ENCODE measurements around the gene PIK3C2A. TPM values are rescaled to one million over a fixed set of nuclear protein-coding genes. Genes with fewer than 3 reads are reported as not detected.
"Not testable (repeated sequence)": the region's sequence is repeated elsewhere in the genome, so short reads cannot be mapped to it uniquely, and the experiment has no call there.

The PIK3C2A gene
- polyA plus RNA-seq, 2 of the 4 experiments (the other 2 are of a cell fraction), result 30.7 to 51.0 TPM

GRCh38 chr11:17240780-17241179 lies 33.0 kb upstream of the PIK3C2A start:
- Histone ChIP-seq H3K4me1 (no peaks in the 10 kb centered on the region), H3K4me3 (no peak overlapping the region), H3K27ac (no peak overlapping the region), H3K4me2 (no peak overlapping the region), H3K9me3 (no peaks in the 10 kb centered on the region)
- FAIRE-seq, result no peak
- CTCF ChIA-PET, result interaction anchor here (1.8 kb wide), 1 partner anchor 10 kb away, joined by 5 read pairs; no protein-coding TSS in a partner anchor
- ATAC-seq, result no peak
- TF ChIP-seq ATOH8 (CRISPR knock-in tag; IDR thresholded peaks at IDR 0.05; ENCODE audit: low read depth), result no peak
- no peak for TF ChIP-seq SMC3 (IDR thresholded peaks at IDR 0.05)
- DNase-seq (ENCODE audit: low read depth in 1 of 2, low spot score in 1 of 2), result no peak
- POLR2A ChIA-PET, result no interaction called here

- H3K9me3 ChIP-seq; H3K4me1 ChIP-seq; H3K4me3 ChIP-seq; DNase-seq (ENCODE audit: low read depth in 1 of 2, low spot score in 1 of 2); FAIRE-seq; H3K27ac ChIP-seq; POLR2A ChIA-PET; ATAC-seq; H3K4me2 ChIP-seq: not testable (repeated sequence)
- 72% methylated on average over 4 of the region's 4 CpGs for WGBS (ENCODE audit: missing lambda C conversion rate)
- CTCF ChIA-PET, result interaction anchor here (0.8 kb wide), 1 partner anchor 125 kb away, joined by 3 read pairs; no protein-coding TSS in a partner anchor
These were observed 32.1 kb upstream of the PIK3C2A start for GRCh38 chr11:17239927-17240326.

GRCh38 chr11:17238377-17238776 lies 30.6 kb upstream of the PIK3C2A start:
- Histone ChIP-seq H3K27ac (no peak overlapping the region), H3K4me2 (no peak overlapping the region), H3K4me1 (no peaks in the 10 kb centered on the region), H3K4me3 (no peak overlapping the region), H3K9me3 (no peaks in the 10 kb centered on the region)
- ChIA-PET CTCF (interaction anchor here (1.7 kb wide), 1 partner anchor 8 kb away, joined by 11 read pairs; no protein-coding TSS in a partner anchor), POLR2A (no interaction called here)
- 49% methylated on average over 3 of the region's 3 CpGs for WGBS (ENCODE audit: missing lambda C conversion rate)
- TF ChIP-seq KDM1A (IDR thresholded peaks at IDR 0.05; ENCODE audit: low read depth) (no peak), ESRRA (IDR thresholded peaks at IDR 0.05; ENCODE audit: borderline replicate concordance, low read length) (no peak), HEYL (CRISPR knock-in tag; IDR thresholded peaks at IDR 0.05) (no peak), RARB (CRISPR knock-in tag; IDR thresholded peaks at IDR 0.05) (no peak), USF2 (IDR thresholded peaks at IDR 0.05) (no peak), ATOH8 (CRISPR knock-in tag; IDR thresholded peaks at IDR 0.05; ENCODE audit: low read depth) (no peak), KDM5A (IDR thresholded peaks at IDR 0.05) (no peak), HOXB13 (CRISPR knock-in tag; IDR thresholded peaks at IDR 0.05; ENCODE audit: low read depth) (no peak), HOXA7 (CRISPR knock-in tag; IDR thresholded peaks at IDR 0.05) (no peak), CEBPB (IDR thresholded peaks at IDR 0.05) (no peak), NFE2L2 (conservative IDR thresholded peaks at IDR 0.05; ENCODE audit: low read length) (no peak), FOSB (CRISPR knock-in tag; IDR thresholded peaks at IDR 0.05) (no peak), E2F6 (IDR thresholded peaks at IDR 0.05; ENCODE audit: borderline replicate concordance, low read depth) (no peak), TFCP2L1 (CRISPR knock-in tag; IDR thresholded peaks at IDR 0.05) (no peak), ZSCAN20 (CRISPR knock-in tag; IDR thresholded peaks at IDR 0.05) (no peak), JUN (IDR thresholded peaks at IDR 0.05) (no peak), NPAS2 (CRISPR knock-in tag; IDR thresholded peaks at IDR 0.05; ENCODE audit: borderline replicate concordance) (no peak)
- DNase-seq (ENCODE audit: low read depth in 1 of 2, low spot score in 1 of 2) (no peak), ATAC-seq (no peak), FAIRE-seq (no peak)

- ChIA-PET CTCF (interaction anchor here (1.2 to 1.8 kb wide), 4 partner anchors 10 to 295 kb away, joined by 3 to 9 read pairs (median 5); no protein-coding TSS in a partner anchor), POLR2A (no interaction called here)
- Histone ChIP-seq H3K4me3 (no peak overlapping the region), H3K27ac (no peak overlapping the region), H3K4me1 (no peaks in the 10 kb centered on the region), H3K9me3 (no peaks in the 10 kb centered on the region), H3K4me2 (no peak overlapping the region)
- DNase-seq (ENCODE audit: low read depth in 1 of 2, low spot score in 1 of 2) (no peak), FAIRE-seq (no peak), ATAC-seq (no peak)
- no peak for TF ChIP-seq RNF2 (IDR thresholded peaks at IDR 0.05; ENCODE audit: borderline replicate concordance, low read depth)
- TF ChIP-seq USF2 (IDR thresholded peaks at IDR 0.05), result no peak
- TF ChIP-seq EP300 (IDR thresholded peaks at IDR 0.05), result no peak
- no peak for TF ChIP-seq CEBPB (IDR thresholded peaks at IDR 0.05)
- no peak for TF ChIP-seq KDM5A (IDR thresholded peaks at IDR 0.05)
- no peak for TF ChIP-seq KDM1A (IDR thresholded peaks at IDR 0.05; ENCODE audit: low read depth)
- TF ChIP-seq CTCF (IDR thresholded peaks at IDR 0.05), result no peak
- TF ChIP-seq ZNF302 (CRISPR knock-in tag; IDR thresholded peaks at IDR 0.05), result no peak
- TF ChIP-seq HOXB13 (CRISPR knock-in tag; IDR thresholded peaks at IDR 0.05; ENCODE audit: low read depth), result no peak
- no peak for TF ChIP-seq HEYL (CRISPR knock-in tag; IDR thresholded peaks at IDR 0.05)
These were observed 25.3 kb upstream of the PIK3C2A start for GRCh38 chr11:17233101-17233500.
